HepG2 (cell line): ENCODE data around the gene PARD3. TPM values are rescaled to one million over a fixed set of nuclear protein-coding genes. Genes with fewer than 3 reads are reported as not detected.

Experiments
- AGO1 ChIP-seq: fragments of 200-400 bp; formaldehyde crosslinking; IDR thresholded peaks from 2 replicates; pipeline ENCODE4 v1.6.1; 2017; ENCODE audit warnings: mild to moderate bottlenecking, low read depth, low read length, moderate library complexity; ENCODE audit not compliant: poor library complexity, severe bottlenecking
- ARID3A ChIP-seq: IDR thresholded peaks from 2 replicates; pipeline ENCODE4 v1.6.1; 2012; ENCODE audit warnings: low read depth, low read length, improper control_type of control experiment
- CBX1 ChIP-seq: IDR thresholded peaks from one replicate; pipeline ENCODE4 v1.6.1; 2016; ENCODE audit warnings: antibody characterized with exemption, low read depth
- CENPT ChIP-seq: sonication (generic); formaldehyde crosslinking; IDR thresholded peaks from 2 replicates; pipeline ENCODE4 v1.8.0; 2022; ENCODE audit warnings: low read depth, mild to moderate bottlenecking, moderate library complexity, missing genetic modification reagents
- GATAD2A ChIP-seq: IDR thresholded peaks from 2 replicates; pipeline ENCODE4 v1.6.1; 2016
- HMG20A ChIP-seq: IDR thresholded peaks from 2 replicates; pipeline ENCODE4 v1.6.1; 2016; ENCODE audit warnings: borderline replicate concordance
- IKZF5 ChIP-seq: IDR thresholded peaks from 2 replicates; pipeline ENCODE4 v1.6.1; 2018; ENCODE audit warnings: missing genetic modification reagents, mild to moderate bottlenecking, missing compliant biosample characterization
- MIXL1 ChIP-seq: IDR thresholded peaks from 2 replicates; pipeline ENCODE4 v1.6.1; 2016
- NCOA1 ChIP-seq: sonication (generic); formaldehyde crosslinking; IDR thresholded peaks from 2 replicates; pipeline ENCODE4 v1.9.0; 2021; ENCODE audit warnings: missing genetic modification reagents
- POLR2AphosphoS5 ChIP-seq: IDR thresholded peaks from 2 replicates; pipeline ENCODE4 v1.6.1; 2012; ENCODE audit warnings: low read depth, low read length
- RAD21 ChIP-seq: fragments of 450-650 bp; formaldehyde crosslinking; IDR thresholded peaks from 2 replicates; pipeline ENCODE4 v1.5.0; 2020; ENCODE audit warnings: mild to moderate bottlenecking
- RBFOX2 ChIP-seq: fragments of 200-400 bp; formaldehyde crosslinking; IDR thresholded peaks from 2 replicates; pipeline ENCODE4 v1.6.1; 2017; ENCODE audit warnings: low read depth, mild to moderate bottlenecking, low read length
- SATB2 ChIP-seq: sonication (generic); formaldehyde crosslinking; IDR thresholded peaks from 2 replicates; pipeline ENCODE4 v1.5.0; 2020; ENCODE audit warnings: missing genetic modification reagents
- SMAD1 ChIP-seq: sonication (generic); formaldehyde crosslinking; IDR thresholded peaks from 2 replicates; pipeline ENCODE4 v1.4.0; 2020; ENCODE audit warnings: missing genetic modification reagents, low read depth, mild to moderate bottlenecking, borderline replicate concordance
- SOX5 ChIP-seq: IDR thresholded peaks from 2 replicates; pipeline ENCODE4 v1.6.1; 2016; ENCODE audit warnings: borderline replicate concordance
- STAG1 ChIP-seq: sonication (generic); formaldehyde crosslinking; IDR thresholded peaks from 2 replicates; pipeline ENCODE4 v1.4.0; 2020; ENCODE audit warnings: missing genetic modification reagents
- THAP11 ChIP-seq: IDR thresholded peaks from 2 replicates; pipeline ENCODE4 v1.6.1; 2016; ENCODE audit warnings: missing biosample characterization, missing genetic modification reagents
- ZBTB42 ChIP-seq: sonication (generic); formaldehyde crosslinking; IDR thresholded peaks from 2 replicates; pipeline ENCODE4 v1.5.0; 2020; ENCODE audit warnings: mild to moderate bottlenecking, missing genetic modification reagents
- ZBTB43 ChIP-seq: sonication (generic); formaldehyde crosslinking; conservative IDR thresholded peaks from 2 replicates; pipeline ENCODE4 v1.4.0; 2020; ENCODE audit warnings: missing genetic modification reagents
- ZFP36 ChIP-seq: fragments of 150-350 bp; IDR thresholded peaks from 2 replicates; pipeline ENCODE4 v1.6.1; 2018; ENCODE audit warnings: borderline replicate concordance, low read length, low read depth; ENCODE audit not compliant: partially characterized antibody
- ZKSCAN8 ChIP-seq: IDR thresholded peaks from 2 replicates; pipeline ENCODE4 v1.6.1; 2016; ENCODE audit warnings: borderline replicate concordance, missing genetic modification reagents, missing compliant biosample characterization
- ZNF253 ChIP-seq: sonication (generic); formaldehyde crosslinking; IDR thresholded peaks from 2 replicates; pipeline ENCODE4 v1.8.0; 2022; ENCODE audit warnings: mild to moderate bottlenecking, missing genetic modification reagents, borderline replicate concordance
- ZNF567 ChIP-seq: sonication (generic); formaldehyde crosslinking; IDR thresholded peaks from 2 replicates; pipeline ENCODE4 v1.8.1; 2023; ENCODE audit warnings: mild to moderate bottlenecking, missing genetic modification reagents, borderline replicate concordance
- ZNF678 ChIP-seq: sonication (generic); formaldehyde crosslinking; IDR thresholded peaks from 2 replicates; pipeline ENCODE4 v1.4.0; 2020; ENCODE audit warnings: mild to moderate bottlenecking, missing genetic modification reagents
- ZNF724P ChIP-seq: sonication (generic); formaldehyde crosslinking; IDR thresholded peaks from 2 replicates; pipeline ENCODE4 v1.8.0; 2022; ENCODE audit warnings: missing genetic modification reagents, borderline replicate concordance
- polyA plus RNA-seq, 8 experiments: library from polyadenylated mRNA; depleted of rRNA in 3 of 8; stranded (reverse) in 7 of 8; unstranded in 1 of 8; fragments of >200 nt; fragmentation: Illumina TruSeq in 4 of 8; extraction: Trizol in 4 of 8; gene quantifications; 2 replicates each; pipeline versions ENCODE4 v1.2.1 to v1.2.3, GENCODE V29; 2011 to 2016; ENCODE audit warnings: low read depth in 4 of 8, missing spikeins in 1 of 8, mixed read lengths in 1 of 8; ENCODE audit not compliant: insufficient read depth in 1 of 8
- total RNA-seq, 5 experiments: library from RNA; depleted of rRNA; stranded (reverse); fragments of >200 nt; fragmentation: Illumina TruSeq; extraction: Trizol; gene quantifications; 2 replicates each; pipeline ENCODE4 v1.2.3, GENCODE V29; 2016; ENCODE audit warnings: low read depth in 1 of 5
- TF ChIP-seq, protein P1 (sequence below): sonication (generic); formaldehyde crosslinking; IDR thresholded peaks from 2 replicates; pipeline ENCODE4 v1.4.0; 2020; ENCODE audit warnings: mild to moderate bottlenecking, missing genetic modification reagents, borderline replicate concordance
- TF ChIP-seq, protein P2 (sequence below): sonication (generic); formaldehyde crosslinking; IDR thresholded peaks from 2 replicates; pipeline ENCODE4 v1.5.0; 2020; ENCODE audit warnings: missing genetic modification reagents

PARD3 gene
- total and polyA plus RNA-seq, 2 of the 13 experiments (the other 11 are each of a cell fraction or from before 2014, with no cell fraction given): 40.9 to 60.0 TPM

- TF ChIP-seq ZKSCAN8 (CRISPR knock-in tag) (no peak), HMG20A (CRISPR knock-in tag) (no peak), GATAD2A (CRISPR knock-in tag) (peak; percentile 30; the same call in 1 of the 2 replicates), POLR2AphosphoS5 (no peak), IKZF5 (CRISPR knock-in tag) (no peak), CBX1 (no peak), ZNF567 (CRISPR knock-in tag) (no peak), NCOA1 (CRISPR knock-in tag) (no peak), ZBTB42 (no peak), SOX5 (CRISPR knock-in tag) (0 out of 2 replicates have a peak, but pooled peaks have one; percentile 31), ZBTB43 (no peak), STAG1 (CRISPR knock-in tag) (peak; percentile 36; the same call in 1 of the 2 replicates), SATB2 (CRISPR knock-in tag) (no peak), AGO1 (no peak), ZNF678 (no peak), RAD21 (CRISPR knock-in tag) (peak; percentile 29; the same call in 1 of the 2 replicates), THAP11 (CRISPR knock-in tag) (no peak), SMAD1 (CRISPR knock-in tag) (no peak), RBFOX2 (no peak), CENPT (CRISPR knock-in tag) (no peak), MIXL1 (no peak), ZFP36 (no peak), ARID3A (peak; percentile 62; the same call in 1 of the 2 replicates), ZNF253 (CRISPR knock-in tag) (no peak), ZNF724P (CRISPR knock-in tag) (no peak)
- TF ChIP-seq, protein P1, sequence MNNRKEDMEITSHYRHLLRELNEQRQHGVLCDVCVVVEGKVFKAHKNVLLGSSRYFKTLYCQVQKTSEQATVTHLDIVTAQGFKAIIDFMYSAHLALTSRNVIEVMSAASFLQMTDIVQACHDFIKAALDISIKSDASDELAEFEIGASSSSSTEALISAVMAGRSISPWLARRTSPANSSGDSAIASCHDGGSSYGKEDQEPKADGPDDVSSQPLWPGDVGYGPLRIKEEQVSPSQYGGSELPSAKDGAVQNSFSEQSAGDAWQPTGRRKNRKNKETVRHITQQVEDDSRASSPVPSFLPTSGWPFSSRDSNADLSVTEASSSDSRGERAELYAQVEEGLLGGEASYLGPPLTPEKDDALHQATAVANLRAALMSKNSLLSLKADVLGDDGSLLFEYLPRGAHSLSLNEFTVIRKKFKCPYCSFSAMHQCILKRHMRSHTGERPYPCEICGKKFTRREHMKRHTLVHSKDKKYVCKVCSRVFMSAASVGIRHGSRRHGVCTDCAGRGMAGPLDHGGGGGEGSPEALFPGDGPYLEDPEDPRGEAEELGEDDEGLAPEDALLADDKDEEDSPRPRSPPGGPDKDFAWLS (CRISPR knock-in tag): no peak
- TF ChIP-seq, protein P2, sequence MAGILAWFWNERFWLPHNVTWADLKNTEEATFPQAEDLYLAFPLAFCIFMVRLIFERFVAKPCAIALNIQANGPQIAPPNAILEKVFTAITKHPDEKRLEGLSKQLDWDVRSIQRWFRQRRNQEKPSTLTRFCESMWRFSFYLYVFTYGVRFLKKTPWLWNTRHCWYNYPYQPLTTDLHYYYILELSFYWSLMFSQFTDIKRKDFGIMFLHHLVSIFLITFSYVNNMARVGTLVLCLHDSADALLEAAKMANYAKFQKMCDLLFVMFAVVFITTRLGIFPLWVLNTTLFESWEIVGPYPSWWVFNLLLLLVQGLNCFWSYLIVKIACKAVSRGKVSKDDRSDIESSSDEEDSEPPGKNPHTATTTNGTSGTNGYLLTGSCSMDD: no peak
Measured at GRCh38 chr10:34732926-34733325, 82.2 kb downstream of the PARD3 start (continued).
